ENCODE measurements around the gene MAP9.
A peak's percentile ranks its signal among the peaks of the same experiment; 100 is the strongest.
"Not testable (repeated sequence)": the region's sequence is repeated elsewhere in the genome, so short reads cannot be mapped to it uniquely, and the experiment has no call there.

Gene MAP9

DNA sequence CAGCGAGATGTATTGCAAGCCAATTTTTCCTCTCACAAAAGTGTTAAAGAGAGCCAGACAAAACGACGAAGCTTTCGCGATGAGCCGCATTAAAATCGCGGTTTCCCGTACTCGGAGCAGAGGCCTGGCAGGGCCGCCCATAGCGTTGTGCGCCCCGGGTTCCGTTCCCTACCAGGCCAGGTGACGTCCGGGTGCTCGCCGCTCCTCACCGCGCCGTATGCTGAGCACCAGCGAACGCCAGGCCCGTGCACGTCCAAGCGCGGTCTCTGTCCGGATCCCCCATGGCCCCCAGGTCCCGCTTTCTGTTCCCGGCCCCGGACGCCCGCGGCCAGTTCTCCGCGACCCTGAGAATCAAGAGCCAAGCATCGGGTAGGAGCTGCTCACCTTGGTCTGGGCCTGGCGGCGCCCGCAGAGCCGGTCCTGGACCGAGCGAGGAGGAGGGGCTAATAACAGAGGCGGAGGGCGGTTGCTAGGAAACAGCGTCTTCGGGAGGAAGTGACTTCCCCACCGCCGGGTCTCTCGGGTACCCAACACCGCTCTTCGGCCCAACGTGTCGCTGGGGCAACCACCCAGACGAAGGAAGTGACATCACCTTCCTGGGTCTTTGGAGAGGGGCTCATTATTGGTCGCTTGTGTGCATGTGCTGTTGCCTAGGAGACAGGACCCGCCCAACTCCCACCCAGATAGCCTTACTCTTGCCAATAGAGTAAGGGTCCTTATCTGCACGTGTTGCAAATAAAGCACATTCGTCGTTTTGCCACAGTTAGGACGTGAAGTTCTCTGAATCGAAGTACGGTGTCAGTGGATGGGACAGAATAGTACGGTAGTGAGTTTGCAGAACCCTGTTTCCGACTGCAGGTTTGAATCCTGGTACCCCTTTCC, at the start of gene MAP9:
MAP9 (minus strand) TSS at position 579 of the 882 bp plus-strand sequence. CDS start 1,115 bp downstream, outside the sequence.
- peak; percentile 97 for DNase-seq

DNA sequence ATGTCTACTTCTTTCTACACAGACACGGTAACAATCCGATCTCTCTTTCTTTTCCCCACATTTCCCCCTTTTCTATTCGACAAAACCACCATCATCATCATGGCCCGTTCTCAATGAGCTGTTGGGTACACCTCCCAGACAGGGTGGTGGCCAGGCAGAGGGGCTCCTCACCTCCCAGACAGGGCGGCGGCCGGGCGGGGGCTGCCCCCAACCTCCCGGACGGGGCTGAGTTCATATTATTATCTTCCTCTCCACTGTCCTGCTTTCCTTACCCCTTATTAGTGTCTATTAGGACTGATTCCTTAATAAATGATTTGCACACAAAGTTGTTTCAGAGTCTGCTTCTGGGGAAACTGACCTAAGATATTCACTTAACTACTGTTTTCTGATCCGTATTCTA, 48.0 kb upstream of the MAP9 start:
- not testable (repeated sequence) for DNase-seq

DNA sequence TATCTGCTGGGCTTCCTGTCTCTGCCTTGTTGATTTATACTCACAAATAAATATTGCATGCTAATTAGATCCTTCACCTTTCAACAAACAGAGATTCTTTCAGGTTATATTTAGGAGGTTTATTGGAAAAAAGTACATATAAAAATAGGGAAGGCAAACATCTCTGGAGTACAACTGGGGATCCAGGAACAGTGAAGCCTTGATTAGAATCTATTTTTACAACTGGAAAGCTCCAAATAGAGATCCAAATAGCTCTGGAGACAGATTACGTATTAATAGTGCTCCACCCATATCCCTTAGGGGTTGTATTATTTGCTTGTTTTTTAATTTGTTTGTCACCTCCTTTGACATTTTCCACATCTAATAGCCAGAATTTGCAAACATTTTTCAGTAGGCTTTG, 46.9 kb upstream of the MAP9 start:
- DNase-seq: no peak

DNA sequence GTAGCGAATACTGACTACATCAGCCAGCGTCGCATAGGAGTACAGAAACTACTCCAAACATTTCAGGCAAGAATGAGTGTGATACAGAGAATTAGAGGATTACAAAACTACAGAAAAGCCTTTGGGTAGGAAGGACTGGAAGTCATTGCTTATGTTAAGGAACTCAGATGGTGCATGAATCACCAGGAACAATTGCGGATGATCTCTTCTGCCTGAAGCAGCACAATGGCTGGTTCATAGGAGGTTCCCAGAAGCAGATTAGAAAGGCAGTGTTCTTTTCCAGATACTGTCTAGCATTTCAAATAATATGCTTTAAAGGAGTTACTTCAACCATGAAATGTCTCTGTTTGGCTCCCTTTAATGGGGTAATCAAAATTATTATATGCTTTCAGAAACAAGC, 42.5 kb upstream of the MAP9 start:
- DNase-seq: no peak

DNA sequence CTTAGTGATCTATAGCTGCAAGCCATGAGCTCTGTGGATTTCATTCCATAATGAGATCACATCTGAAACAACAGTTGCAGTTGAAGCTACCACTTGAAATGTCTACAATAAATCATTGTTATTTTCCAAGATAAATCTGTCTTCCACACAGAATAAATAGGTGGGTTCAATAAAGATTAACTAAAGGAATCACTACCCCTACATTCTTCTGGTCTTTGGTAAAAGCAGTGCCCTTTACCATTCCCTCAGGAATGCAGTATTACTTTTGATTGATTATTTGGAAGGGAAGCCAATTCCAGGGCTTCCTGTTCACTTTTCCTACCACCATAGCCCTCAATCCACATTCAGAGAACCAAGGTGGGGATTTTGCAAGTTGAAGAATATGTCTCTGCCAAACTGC, 38.9 kb upstream of the MAP9 start:
- no peak for DNase-seq

DNA sequence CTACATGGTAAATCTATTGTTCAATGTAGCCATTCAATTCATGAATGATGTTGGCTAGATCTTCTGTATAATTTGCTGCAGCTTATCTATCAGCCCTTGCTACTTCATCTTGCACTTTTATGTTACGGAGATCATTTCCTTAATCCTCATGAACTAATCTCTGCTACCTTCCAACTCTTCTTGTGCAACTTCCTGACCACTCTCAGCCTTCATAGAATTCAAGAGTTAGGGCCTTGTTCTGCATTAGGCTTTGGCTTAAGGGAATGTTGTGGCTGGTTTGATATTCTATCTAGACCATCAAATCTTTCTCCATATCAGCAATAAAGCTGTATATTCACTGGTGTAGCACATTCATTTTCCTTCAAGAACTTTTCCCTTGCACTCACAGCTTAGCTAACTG, 36.7 kb upstream of the MAP9 start:
- no peak for DNase-seq

DNA sequence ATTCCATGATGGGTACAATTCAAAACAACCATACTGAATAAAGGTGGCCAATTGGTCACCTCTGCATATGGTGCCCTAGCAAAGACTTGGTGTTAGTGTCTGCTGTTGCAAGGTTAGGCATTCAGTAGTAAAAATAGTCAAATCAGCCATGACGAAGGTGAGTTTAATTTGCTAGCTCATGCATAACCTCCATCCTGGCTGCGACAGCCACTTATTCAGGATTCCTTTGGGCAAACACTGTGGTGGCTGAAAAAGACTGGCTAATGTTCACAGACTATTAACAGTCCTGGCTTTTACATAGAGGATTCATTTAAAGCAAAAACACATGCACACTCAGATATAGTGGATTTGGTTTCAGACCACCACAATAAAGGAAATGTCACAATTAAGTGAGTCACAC, 34.8 kb upstream of the MAP9 start:
- DNase-seq: no peak

DNA sequence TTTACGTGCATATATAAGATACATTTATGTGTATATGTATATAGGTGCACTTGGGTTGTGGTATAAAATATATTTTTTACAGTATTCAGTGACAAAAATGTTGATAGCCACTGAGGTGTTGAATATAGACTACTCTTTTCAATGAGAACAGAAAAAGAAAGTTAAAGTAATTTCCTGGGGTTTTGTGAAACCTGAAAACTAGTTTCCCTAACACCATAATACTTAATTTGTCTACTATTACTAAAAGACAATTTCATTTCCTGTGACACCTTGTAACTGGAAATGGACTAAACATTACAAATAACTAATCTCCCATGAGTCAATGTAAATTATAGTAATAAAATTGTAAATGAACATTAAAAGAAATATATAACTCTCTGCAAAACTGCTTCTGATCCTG, 32.0 kb upstream of the MAP9 start:
- no peak for DNase-seq

DNA sequence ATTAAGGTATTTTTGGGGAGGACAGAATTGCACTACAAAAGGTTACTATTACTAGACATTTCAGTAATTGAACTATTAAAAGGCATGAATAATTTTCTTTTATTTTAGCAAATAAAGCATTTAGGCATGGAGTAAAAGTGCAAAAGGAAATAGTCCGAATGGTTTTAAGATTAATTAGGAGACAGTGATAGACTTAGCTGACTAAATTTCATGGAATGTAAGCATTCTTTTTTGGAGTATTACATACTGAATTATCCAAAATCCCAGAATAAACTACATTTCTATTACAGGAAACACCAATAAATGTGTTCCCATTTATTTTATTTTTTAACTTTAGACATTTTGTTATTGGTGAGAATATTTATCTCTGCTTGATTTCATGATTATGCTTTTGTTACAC, 30.7 kb upstream of the MAP9 start:
- DNase-seq: no peak

DNA sequence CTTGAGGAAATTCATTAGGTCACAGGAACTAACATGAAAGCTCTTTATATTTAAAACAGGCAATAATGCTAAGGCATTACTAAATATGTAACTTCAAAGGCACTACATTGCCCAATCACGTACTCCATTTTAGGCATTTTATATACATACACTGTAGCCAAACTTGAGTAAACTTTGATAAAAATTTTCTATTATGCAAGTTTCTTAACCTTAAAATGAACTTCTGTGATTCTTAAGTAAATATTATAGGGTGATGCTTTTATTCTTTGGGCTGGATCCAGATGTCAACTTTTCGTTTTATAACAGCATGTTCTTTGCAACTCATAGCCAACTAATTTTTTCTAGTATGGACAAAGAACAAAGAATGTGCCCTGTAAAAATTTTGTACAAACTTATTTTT, 28.3 kb upstream of the MAP9 start:
- no peak for DNase-seq

DNA sequence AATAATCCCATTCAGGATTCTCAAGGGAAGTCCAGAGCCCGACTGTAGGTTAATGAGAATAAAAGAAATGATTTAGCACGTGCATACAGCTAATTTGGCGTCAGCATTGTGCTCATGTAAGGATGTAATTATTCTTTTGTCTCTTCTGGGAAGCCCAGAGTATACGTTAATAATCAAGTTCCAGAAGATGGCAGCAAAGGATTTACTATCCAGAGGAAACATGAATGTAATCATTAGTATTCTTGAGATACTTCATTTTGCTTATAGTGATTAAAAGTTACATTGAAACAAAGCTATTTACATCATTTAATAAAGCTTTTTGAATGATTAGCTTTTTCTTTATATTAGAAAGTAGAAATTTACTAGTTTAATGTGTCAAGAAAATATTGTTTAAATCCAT, 27.1 kb upstream of the MAP9 start:
- peak; percentile 66 for DNase-seq

DNA sequence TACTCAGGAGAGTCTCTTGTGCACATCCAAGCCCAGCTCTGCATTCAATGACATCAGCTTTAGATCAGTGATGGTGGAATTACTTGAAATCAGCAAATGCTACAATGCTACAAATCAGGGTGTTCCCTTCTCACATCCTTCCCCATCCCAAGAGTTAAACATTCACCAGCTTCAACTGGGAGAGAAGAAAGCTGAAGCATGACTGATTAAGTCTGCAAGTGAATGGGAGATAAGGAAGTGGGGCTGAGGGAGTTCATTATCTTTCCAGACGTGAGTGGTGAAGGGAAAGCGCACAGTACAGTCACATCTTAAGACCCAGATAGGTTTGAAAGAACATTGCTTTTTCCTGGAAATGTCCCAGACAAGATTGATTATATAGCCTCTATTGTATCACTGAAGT, 26.2 kb upstream of the MAP9 start:
- no peak for DNase-seq

DNA sequence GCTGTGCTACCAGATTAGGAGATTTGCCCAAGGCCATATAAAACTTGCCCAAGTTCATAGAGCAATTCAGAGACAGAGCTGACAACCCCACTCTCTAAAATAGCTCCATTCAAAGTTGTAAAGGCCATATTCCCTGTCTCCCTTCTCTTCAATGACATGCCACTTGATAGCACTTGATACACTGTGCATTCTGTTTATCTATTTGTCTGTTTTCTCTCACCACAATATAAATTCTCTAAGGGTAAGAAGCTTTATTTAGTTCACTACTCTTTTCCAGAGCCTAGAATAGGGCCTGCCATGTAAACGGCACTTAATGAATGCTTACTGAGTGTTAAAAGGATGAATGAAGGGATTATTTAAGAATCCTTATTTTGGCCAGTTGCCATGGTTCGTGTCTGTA, 24.1 kb upstream of the MAP9 start:
- DNase-seq: no peak

DNA sequence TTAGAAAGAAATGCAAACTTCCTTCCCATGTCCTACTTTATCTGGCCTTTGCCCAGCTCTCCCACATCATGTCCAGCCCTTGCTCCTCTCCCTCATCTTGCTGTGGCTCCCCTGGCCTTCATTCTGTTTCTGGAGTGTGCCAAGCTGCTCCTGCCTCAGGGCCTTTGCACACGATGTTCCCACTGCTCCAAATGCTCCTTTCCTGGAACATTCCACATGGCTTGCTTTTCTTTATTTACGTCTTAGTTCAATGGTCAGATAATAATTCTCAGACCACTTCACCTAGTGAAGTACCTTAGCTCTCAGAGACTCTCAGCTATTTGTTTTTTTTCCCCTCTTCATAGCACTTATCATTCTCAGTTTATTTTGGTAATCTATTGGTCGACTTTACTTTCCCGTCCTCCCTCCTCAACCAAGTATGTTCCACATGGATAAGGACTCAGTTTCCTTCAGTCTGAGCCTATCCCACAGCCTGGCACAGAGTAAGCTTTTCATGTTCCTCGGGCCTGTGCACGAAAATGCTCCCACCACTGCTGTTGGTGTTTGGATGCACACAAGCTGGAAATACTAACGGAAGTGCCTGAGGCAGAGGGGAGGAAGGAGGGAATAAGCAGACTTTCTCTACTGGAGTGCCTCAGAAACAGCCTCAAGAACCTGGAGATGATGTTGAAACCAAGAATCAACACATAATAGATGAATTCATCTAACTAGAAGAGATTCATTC, 23.4 kb upstream of the MAP9 start:
- no peak for DNase-seq

DNA sequence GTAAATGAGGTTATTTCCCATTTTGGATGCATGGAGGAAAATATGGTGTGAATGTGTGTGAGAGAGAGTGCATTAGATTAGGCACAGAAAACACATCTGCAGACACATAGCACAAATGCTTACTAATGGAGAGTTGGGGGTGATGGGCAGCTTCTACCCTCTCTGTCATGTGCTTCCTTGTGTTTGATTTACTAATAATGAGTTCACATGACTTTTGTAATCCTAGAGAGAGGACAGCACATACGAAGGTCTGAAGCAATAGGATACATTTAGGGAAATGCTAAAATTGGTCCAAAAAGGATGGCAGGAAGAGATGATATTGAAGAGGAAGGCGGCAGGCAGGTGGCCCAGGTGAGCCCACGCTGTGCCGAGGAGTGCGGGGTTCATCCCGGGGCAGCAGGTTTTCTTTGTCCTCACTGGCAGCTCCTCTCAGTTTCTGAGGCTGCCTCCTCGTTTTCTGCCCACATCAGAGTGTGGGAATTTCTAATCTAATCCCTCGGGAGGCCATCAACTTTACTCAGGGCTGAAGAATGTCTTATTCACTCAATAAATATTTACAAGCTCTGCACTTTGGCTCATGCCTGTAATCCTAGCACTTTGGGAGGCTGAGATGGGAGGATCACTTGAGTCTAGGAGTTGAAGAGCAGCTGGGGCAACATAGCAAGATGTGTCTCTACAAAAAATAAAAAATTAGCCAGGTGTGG, 15.9 kb upstream of the MAP9 start:
- no peak for DNase-seq

DNA sequence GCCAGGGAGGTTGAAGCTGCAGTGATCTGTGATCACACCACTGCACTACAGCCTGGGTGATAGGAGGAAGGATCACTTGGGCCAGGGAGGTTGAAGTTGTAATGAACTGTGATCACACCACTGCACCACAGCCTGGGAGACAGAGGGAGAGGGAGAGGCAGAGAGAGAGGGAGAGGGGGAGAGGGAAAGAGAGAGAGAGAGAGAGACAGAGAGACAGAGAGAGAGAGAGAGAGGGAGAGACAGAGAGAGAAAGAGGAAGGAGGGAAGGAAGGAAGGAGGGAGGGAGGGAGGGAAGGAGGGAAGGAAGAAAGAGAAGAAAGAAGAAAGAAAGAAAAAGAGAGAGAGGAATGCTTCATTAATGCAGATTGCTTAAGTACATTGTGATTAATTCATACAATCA, 15.2 kb upstream of the MAP9 start:
- DNase-seq: no peak

DNA sequence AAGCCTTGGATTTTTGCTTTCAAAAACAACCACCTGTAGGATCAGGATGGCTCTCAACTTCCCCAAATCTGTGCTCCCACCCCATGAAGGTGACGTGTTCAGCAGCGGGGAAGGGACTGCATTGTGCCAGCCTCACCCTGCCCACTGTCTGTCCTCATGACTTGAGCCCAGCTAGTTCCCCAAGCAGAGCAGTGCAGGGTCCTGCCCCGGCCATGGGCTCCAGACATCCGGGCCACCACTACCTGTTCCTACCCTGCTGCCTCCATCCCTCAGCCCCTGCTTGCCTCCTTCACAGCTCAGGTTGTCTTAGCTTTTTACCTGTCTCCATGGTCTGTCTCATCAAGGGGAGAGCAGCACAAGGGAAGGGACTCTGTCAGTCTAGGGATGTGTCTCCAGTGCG, 11.4 kb upstream of the MAP9 start:
- DNase-seq: no peak

DNA sequence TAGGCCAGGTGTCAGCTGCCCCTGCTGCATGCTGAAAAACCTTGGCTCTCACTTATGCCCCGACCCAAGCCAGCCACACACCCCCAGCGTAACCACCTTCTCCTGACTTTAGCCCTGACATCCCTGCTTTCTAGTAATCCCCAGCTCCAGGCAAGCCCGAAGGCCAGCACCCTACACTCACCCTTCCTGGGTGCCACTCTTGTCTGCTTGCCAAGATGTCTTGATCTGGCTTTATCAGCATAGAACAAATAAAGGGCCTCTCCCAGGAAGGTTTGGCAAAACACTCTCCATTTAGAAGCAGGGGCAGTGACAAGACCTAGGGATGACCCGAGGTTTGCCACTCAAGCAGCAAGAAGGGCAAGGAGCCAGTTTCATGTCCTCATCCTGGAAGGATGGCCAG, 6.8 kb upstream of the MAP9 start:
- DNase-seq: no peak

DNA sequence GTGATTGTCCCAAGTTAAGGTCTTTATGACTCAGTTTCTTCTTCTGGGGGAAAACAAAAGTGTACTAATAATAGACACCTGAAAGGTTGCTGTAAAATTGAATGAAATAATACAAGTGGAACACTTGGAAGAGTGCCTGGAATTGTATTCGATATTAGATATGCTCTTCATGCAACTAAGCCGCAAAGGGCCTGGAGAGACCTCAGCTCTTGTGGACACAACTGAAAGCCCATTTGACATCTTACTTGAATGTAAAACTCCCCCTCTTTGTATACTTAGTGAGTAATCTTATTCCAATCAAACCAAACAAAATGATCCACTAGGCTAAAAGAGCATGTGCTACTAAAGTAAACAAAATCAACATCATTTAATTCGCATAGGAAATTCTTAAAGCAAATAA, 511 bp upstream of the MAP9 start:
- peak; percentile 51 for DNase-seq

DNA sequence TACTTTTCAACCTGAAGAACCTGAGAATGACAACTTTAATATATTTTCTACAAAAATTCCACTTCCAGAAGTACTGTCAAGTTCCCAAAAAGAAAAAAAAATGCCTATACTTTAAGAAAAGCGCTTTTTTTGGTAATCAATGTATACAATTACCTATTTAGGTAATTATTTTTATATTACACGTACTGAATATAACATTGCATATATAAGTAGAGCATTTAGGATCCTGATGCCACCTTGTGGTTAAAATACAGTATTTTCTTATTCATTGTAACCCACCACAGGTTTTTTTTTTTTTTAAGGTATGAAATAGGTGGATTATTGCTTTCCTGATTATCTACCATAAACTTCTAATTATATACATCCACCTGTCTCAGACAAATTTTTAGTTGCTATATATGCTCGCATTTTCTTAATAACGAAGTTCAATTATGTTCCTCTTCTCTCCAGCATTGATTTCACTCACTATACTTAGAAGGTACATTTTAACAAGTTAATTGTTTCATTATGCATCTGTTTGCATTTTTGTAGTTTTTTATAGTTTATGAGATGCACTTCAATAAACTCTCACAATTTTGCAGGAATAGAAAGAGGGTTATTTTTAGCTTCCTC, 5.2 kb downstream of the MAP9 start:
- peak; percentile 22 for DNase-seq

DNA sequence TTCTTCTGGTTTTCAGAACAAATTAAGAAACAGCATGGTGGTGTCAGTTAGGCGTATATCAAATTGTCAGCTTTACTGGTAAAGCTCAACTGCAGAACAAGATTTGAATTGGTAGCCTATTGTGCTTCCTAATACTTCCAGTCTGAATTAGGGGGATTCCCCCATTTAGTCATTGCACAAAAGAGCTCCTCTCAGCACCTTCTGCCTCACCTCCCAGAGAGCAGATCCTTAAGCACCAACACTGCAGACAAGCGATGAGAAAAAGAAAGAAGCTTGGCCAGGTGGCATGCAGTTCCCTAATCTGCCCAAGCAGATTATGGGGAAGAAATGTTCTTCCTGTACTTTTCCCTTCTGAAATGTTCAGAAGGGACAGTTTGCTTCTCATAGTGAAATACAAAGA, 9.2 kb downstream of the MAP9 start:
- no peak for DNase-seq

DNA sequence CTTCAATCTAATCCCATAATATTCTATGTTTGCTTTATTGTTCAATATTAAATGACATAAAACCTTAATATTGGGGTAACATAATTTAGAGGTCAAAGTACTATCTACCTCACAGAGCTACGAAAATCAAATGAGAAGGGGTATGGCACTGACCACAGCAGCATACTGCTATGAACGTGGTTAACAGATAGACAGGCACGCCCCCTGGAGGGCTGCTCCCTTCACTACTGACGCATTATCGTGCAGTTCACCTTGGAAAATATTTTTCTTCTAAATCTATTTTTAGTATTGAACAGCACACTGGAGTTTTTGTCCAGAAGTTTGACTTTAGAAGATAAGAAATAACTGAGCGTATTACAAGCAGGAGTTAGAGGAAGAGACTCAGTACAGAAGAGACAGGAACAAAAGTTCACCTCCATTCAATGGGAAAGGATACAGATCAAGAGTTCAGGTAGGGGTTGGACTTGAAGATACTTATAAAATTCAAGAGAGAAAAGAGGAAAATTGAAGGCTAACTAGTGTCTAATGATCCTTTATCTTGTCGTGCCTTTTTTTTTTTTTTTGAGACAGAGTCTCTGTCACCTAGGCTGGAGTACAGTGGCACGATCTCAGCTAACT, 22.7 kb downstream of the MAP9 start:
- peak; percentile 21 for DNase-seq

DNA sequence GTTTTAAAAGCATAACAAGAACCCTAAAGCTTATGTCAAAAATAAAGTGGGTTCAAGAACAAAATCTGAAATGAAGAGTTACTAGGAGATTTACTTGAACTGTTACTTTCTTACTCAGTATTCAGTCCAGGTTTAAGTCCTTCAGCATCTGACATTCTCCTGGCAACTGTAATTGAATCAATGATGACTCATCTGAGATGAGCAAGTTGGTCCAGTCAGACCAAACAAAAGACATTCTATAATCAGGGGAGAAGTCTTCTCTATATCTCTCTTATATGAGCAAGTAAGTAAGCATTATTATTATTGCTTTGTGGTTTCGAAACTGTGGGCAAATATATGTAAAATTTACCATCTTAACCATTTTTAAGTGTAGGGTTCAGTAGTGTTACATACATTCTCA, 34.6 kb downstream of the MAP9 start:
- DNase-seq: no peak
